ENCODE measurements around the gene DVL3. TPM values are rescaled to one million over a fixed set of nuclear protein-coding genes. Genes with fewer than 3 reads are reported as not detected.

DVL3 gene
- total and polyA plus RNA-seq, 2 donors from 2014 or later, result 30.3 to 57.4 TPM

DNA sequence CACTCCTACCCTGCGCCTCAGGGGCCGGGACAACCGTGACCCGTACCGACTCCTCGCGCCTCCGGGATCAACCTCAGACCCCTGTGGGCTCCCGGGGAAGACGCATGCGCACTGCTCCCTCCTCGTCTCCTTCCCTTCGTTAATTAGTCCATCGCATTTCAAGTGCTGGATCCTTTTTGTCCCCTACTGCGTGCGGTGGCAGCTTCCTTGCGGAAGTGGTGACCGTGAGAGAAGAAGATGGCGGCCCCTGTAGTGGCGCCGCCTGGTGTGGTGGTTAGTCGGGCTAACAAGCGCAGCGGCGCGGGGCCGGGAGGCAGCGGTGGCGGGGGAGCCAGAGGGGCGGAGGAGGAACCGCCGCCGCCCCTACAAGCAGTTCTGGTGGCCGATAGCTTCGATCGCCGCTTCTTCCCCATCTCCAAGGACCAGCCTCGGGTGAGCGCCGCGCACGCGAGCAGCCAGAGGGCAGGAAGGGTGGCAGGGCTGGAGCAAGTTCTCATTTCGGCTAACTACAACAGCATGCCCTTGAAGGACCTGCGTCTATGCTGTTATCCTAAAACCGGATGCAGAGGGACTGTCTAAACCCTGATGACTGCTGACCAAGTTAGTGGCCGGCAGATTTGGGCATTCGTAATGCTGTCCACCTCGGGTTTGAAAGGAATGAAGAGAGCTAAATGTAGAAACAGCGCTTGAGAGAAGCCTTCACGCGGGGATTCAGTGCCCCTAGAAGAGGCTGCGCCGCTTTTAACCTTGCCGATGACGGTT lies 19.8 kb upstream of the DVL3 start, which contains the start of gene EIF2B5:
TSS of gene EIF2B5 (plus strand) at position 210 of the 762 bp plus-strand sequence. CDS start at position 238, 28 bp downstream.
- H3K4me1 ChIP-seq (ENCODE audit: control insufficient read depth in 2 of 3, insufficient read depth in 2 of 3, low read depth in 1 of 3, low read length in 3 of 3), result peaks cover 5 to 15% (median 14%) of the 10 kb centered on the region in 3 donors
- no peaks in the 10 kb centered on the region for H3K9me3 ChIP-seq (ENCODE audit: control insufficient read depth in 2 of 3, insufficient read depth in 1 of 3, low read length in 3 of 3)
- H3K27me3 ChIP-seq (ENCODE audit: control insufficient read depth, insufficient read depth, low read length), result no peaks in the 10 kb centered on the region
- DNase-seq, result peak; percentile 92 to 98 (median 95)
- TF ChIP-seq CTCF (IDR thresholded peaks at IDR 0.05; ENCODE audit: borderline replicate concordance, extremely low read depth, insufficient read depth), result peak; percentile 19
- no peak for FAIRE-seq
- peak within 1 kb of the TSS; percentile 94 to 99 (median 98) for H3K4me3 ChIP-seq (ENCODE audit: low read length in 3 of 3)
- peak within 1 kb of the TSS; percentile 88 to 96 (median 94) for H3K9ac ChIP-seq (ENCODE audit: low read length in 3 of 3)
- intact Hi-C loops (cut with DNase I), result no loop called here
- H3K27ac ChIP-seq (ENCODE audit: low read depth in 2 of 2, low read length in 2 of 2), result peak within 1 kb of the TSS; percentile 77 to 93
- H3K36me3 ChIP-seq (ENCODE audit: control insufficient read depth in 2 of 3, insufficient read depth in 3 of 3, low read length in 3 of 3), result peaks cover 4 to 9% (median 5%) of the 10 kb centered on the region in 3 donors

DNA sequence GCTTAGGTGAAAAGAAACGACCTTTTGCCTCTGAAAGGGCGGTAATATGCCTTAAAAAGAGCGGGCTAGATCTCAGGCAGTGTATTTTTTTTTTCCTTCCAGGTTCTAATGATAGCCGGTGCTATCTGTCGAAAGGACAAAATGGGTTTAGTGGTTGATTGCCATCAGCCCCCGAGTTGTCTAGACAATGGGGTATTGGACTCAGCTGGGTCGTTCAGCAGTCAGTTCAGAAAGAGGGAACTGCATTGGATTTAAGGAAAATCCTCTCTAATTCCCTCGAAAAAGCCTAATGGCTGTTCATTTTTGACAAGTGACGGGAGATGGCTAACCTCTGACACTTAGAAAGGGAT lies 19.3 kb upstream of the DVL3 start:
- Histone ChIP-seq H3K27me3 (ENCODE audit: control insufficient read depth, insufficient read depth, low read length) (no peaks in the 10 kb centered on the region), H3K9ac (ENCODE audit: low read length in 3 of 3) (peak overlapping the region; percentile 84 to 96 (median 94)), H3K4me1 (ENCODE audit: control insufficient read depth in 2 of 3, insufficient read depth in 2 of 3, low read depth in 1 of 3, low read length in 3 of 3) (peaks cover 5 to 15% (median 14%) of the 10 kb centered on the region in 3 donors), H3K36me3 (ENCODE audit: control insufficient read depth in 2 of 3, insufficient read depth in 3 of 3, low read length in 3 of 3) (peaks cover 5 to 14% (median 9%) of the 10 kb centered on the region in 3 donors), H3K9me3 (ENCODE audit: control insufficient read depth in 2 of 3, insufficient read depth in 1 of 3, low read length in 3 of 3) (no peaks in the 10 kb centered on the region), H3K27ac (ENCODE audit: low read depth in 2 of 2, low read length in 2 of 2) (no peak overlapping the region), H3K4me3 (ENCODE audit: low read length in 3 of 3) (peak overlapping the region; percentile 94 to 99 (median 98))
- DNase-seq, result no peak
- TF ChIP-seq CTCF (IDR thresholded peaks at IDR 0.05; ENCODE audit: borderline replicate concordance, extremely low read depth, insufficient read depth), result no peak
- intact Hi-C loops (cut with DNase I), result no loop called here
- no peak for FAIRE-seq

DNA sequence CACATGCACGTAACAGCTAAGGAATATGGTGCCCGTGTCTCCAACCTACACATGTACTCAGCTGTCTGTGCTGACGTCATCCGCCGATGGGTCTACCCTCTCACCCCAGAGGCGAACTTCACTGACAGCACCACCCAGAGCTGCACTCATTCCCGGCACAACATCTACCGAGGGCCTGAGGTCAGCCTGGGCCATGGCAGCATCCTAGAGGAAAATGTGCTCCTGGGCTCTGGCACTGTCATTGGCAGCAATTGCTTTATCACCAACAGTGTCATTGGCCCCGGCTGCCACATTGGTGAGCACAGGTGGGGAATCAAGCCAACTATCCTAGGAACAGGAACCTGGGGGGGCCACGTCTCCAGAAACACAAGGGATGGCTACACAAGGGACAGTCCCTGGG lies 14.7 kb upstream of the DVL3 start:
- peaks cover 11 to 56% (median 36%) of the 10 kb centered on the region in 3 donors for H3K36me3 ChIP-seq (ENCODE audit: control insufficient read depth in 2 of 3, insufficient read depth in 3 of 3, low read length in 3 of 3)

More for the DNA sequence above, 14.7 kb upstream of the DVL3 start:
- Histone ChIP-seq H3K4me3 (ENCODE audit: low read length in 3 of 3) (no peak overlapping the region), H3K4me1 (ENCODE audit: control insufficient read depth in 2 of 3, insufficient read depth in 2 of 3, low read depth in 1 of 3, low read length in 3 of 3) (peaks cover 5 to 18% (median 14%) of the 10 kb centered on the region in 3 donors), H3K27me3 (ENCODE audit: control insufficient read depth, insufficient read depth, low read length) (no peaks in the 10 kb centered on the region), H3K9ac (ENCODE audit: low read length in 3 of 3) (no peak overlapping the region), H3K27ac (ENCODE audit: low read depth in 2 of 2, low read length in 2 of 2) (no peak overlapping the region), H3K9me3 (ENCODE audit: control insufficient read depth in 2 of 3, insufficient read depth in 1 of 3, low read length in 3 of 3) (no peaks in the 10 kb centered on the region)
- FAIRE-seq (no peak), DNase-seq (no peak)
- intact Hi-C loops (cut with DNase I), result no loop called here
- no peak for TF ChIP-seq CTCF (IDR thresholded peaks at IDR 0.05; ENCODE audit: borderline replicate concordance, extremely low read depth, insufficient read depth)

Data from kidney (tissue), 14 donors.